ENCODE results near the gene SSBP2.

GRCh38 chr5:81721049-81721448 lies 29.8 kb downstream of the SSBP2 start:
- TF ChIP-seq CTCF (IDR thresholded peaks at IDR 0.05) (no peak), POLR2A (IDR thresholded peaks at IDR 0.05) (no peak)
